Measurements from ENCODE around the gene CLASP1.
"Not testable (repeated sequence)": the region's sequence is repeated elsewhere in the genome, so short reads cannot be mapped to it uniquely, and the experiment has no call there.

Gene CLASP1

DNA sequence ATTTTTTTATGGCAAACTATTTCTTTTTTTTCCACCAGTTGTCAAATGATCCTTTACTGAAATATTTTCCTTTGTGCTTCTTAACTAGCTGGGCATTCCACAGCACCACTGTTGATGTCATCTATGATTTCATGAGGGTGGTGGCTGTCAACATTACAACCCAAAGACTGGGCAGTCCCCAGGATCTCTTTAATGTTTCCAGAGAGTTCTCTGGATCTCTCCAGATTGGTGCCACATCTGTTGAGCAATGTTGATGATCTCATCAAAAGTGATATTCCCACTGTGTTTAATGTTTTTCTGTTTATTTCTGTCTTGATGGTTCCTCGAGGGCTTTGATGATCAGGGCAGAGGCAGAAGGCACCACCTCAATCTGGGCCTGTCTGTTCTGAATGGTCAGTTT is 9.1 kb upstream of the CLASP1 start:
- not testable (repeated sequence) for DNase-seq

DNA sequence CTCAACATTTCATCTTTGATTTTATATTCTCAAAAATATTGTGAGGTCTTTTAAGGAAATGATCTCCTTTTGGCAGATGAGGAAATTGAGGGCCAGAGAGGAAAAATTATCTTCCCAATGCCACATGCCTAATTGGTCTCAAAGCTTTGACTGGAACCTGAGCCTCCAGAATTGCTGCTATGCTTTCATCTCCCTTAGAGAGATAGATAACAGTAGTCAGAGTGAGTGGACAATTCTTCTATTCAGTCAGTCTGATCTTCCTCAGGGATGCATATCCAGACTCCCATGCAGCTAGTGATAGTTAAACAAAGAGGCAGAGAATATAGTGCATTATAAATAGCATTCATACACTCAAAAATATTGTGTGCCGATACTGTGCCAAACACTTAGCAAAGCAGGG is 3.8 kb upstream of the CLASP1 start:
- no peak for DNase-seq

DNA sequence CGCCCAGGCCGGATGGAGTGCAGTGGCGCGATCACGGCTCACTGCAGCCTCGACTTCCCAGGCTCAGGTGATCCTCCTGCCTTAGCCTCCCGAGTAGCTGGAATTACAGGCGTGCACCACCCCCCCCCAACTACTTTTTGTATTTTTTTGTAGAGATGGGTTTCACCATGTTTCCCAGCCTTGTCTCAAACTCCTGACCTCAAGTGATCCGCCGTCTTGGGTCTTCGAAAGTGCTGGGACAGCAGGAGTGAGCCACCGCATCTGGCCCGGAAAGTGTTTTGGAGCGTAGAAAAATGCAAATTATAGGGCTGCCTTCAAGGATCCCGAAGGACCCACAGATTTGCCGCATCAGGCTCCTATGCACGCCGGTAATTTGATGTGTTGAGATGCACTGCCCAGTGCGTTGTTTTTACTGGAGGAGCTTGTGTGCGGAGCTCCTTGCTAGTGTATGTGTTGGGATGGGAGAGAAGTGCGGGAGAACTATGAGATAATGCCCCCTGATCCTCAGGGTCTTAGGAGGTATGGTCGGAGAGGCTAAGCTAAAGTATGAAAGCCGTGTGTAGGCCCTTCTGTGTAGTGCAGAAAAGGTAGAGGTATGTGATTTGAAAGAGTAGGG is 1.2 kb upstream of the CLASP1 start:
- DNase-seq: no peak

DNA sequence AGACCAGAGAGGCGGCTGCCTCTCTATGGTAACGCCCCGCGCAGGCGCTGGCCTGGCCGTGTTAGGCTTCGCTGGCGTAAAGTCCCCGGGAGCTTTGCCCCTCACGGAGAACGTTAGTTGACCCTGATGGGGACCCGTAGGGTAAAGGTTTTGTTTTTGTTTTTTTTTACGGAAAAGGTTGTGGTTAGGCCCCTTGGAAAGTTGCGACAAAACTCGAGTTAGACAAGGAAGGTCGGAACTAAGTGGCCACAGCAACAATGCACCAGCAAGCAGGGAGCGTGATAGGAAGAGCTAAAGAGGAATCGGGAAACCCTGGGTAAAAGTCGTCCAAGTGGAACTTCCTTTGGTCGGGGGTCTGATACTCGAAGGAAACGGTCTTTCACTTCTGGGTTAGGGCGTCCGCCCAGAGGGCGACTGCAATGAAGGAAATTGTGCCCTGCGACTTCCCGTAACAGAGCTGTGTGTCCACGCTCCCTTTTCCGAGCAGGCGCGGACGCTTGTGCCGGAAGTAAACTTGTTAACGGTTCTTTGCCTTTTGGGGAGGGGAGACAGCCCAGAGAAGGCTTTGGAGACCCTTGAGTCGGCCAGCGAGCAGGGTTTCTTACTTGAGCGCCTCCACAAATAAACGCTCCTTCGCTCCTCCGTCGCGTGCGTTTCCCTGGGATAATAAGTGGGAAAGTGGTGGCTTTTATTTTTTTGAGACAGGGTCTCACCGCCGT is 493 bp upstream of the CLASP1 start:
- DNase-seq: peak; percentile 99

DNA sequence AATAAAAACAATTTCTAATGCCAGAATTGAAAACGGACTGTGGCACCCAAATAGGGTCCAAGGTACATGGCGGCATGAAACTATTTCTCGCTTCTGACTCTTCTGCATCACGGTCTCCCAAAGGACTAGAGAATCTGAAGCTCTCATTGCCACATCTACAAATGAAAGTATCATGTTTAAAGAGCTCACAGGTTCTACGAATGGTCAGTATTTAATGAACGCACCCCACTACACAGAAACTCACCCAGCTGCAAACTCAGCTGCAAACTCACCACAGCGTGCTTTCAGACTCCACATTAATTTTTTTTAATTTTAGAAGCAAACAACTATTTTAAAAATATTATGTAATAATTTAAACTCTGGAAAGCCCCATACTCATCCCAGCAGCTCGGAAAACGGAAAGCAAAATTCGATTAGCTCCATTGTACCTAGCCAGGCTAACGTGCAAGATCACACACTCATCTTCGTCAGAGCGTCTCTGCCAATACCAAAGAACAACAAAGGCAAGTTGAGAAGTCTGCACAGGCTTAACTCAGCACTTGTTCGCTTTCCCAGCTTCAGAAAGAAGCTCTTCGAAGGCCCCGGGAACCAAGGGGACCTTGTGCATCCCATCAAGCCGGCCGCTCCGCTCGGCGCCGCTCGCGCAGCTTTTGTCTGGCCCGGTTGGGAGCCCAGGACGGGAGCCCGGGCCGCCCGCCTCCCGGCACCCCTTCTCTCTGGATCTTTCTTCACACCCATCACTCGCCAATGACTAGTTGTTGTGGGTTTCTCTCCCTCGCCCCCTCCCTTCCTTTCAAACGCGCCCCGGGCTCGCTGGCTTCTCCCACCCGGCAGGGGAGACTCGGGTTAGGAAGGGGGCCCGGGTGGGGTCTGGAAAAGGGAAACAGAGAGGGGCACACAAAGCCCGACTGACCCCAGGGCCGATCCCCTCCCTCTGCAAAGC is 785 bp downstream of the CLASP1 start:
- peak; percentile 65 for DNase-seq

DNA sequence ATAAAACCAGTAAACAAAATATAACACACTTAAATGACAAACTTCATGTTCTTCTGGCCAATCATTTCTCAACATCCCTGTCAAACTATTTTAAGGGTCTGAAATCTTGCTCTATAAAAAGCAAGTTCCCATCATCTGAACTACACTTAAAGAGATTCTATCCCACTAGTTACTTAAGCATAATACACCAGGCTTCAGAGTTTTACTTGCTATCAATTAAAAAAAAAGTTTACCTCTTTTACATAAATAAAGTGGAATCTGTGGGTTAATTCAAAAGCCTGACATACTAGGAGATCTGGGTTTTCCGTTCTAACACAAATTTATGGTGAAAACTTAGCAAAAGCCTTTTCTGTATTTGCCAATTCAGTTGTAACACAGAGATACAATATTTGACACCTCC is 1.9 kb downstream of the CLASP1 start:
- DNase-seq: no peak

GRCh38 chr2:121644715-121645114 is 4.5 kb downstream of the CLASP1 start:
- DNase-seq: no peak

DNA sequence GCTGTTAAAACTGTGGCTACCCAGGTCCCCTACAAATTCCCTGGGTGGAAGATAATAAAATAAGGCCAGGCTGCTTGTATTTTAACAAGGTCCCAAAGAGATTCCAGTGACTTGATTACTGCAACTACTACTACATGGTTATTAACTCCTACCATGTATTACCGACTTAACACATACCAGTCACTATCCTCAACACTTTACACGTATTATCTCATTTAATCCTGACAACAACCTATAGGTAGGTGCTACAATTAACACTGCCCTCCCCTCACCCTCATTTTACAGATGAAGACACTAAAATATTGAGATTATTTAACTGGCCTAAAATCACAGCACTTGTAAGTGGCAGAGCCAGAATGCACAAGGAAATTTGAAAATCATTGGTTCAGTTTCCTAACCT is 5.4 kb downstream of the CLASP1 start:
- no peak for DNase-seq

GRCh38 chr2:121640380-121641316 is 8.6 kb downstream of the CLASP1 start:
- no peak for DNase-seq

GRCh38 chr2:121639846-121640245 is 9.4 kb downstream of the CLASP1 start:
- DNase-seq: not testable (repeated sequence)

GRCh38 chr2:121638333-121638732 is 10.9 kb downstream of the CLASP1 start:
- DNase-seq: no peak

DNA sequence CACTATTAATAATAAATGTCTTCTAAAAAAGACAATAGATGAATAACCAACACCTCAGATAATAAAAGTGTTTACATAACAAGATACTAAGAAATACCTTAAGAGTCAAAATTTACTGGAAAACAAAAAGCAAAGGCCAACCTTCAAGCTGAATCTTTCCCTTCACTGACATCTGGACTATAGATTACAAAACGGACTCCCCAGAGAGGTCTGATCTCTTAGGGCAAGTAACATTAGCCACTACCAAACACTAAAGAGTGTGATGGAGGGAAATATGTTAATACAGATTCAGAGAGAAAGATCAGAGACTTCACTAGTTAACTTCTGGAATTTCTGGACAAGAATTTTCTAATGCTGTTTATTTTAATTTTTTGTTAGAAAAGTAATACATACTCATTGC is 13.9 kb downstream of the CLASP1 start:
- no peak for DNase-seq

GRCh38 chr2:121634354-121635307 is 14.6 kb downstream of the CLASP1 start:
- DNase-seq: no peak

- DNase-seq: no peak
Measured at GRCh38 chr2:121633463-121633862, 15.8 kb downstream of the CLASP1 start.

DNA sequence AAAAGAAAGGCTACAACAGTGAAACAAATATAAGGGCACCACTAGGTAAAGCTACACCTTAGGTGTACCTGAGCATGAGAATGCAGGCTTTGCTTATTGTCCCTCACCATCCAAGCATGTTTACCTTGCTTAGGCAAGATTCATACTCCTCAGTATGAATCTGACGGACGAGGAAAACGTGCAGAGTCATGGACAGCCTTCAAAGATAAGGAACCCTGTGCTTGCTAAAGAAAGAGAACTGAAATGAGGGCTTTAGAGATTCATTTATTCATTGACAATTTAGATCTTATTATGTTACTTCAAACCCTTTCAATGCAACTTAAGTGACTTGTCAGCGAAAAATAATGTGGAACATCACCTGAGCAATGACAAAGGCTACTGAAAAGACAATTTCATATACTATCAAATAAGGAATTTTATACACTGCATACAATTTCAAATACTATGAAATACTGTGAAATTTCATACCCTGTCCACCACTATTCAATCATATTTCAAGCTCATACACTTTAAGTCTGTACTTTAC is 21.7 kb downstream of the CLASP1 start:
- no peak for DNase-seq

GRCh38 chr2:121626777-121627524 is 22.3 kb downstream of the CLASP1 start:
- DNase-seq: no peak

- DNase-seq: no peak
Measured at GRCh38 chr2:121625953-121626352, 23.3 kb downstream of the CLASP1 start.

DNA sequence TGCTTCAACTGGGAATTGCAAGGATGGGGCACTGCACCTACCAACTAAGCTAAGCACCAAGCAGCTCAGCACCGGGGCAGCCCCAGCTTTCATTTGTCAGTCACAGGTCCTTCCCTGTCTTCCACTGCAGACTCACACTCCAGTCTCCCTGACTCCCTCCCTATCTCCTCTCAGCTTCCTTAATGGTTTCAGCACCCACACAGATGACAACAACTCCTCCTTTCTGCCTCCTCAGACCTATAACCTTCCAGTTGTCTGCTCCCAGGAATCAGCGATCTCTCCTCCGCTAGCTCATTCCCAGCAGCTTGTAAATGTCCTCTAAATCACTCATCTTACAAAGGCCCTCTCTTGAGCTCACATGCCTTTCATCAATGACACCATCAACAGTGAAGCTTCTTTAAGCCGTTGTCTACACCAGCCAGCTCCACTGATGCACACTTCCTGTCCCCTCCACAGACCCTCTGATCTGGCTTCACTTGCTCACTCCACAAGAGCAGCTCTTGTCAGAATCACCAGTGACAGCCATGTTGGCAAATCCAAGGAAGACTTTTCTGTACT is 32.1 kb downstream of the CLASP1 start:
- no peak for DNase-seq

- DNase-seq: no peak
Measured at GRCh38 chr2:121613774-121614173, 35.5 kb downstream of the CLASP1 start.

- no peak for DNase-seq
Measured at GRCh38 chr2:121613152-121613551, 36.1 kb downstream of the CLASP1 start.
